ENCODE data around the gene NFX1.

GRCh38 chr9:33350310-33350709 is 60.0 kb downstream of the NFX1 start:
- no peak for TF ChIP-seq CTCF (IDR thresholded peaks at IDR 0.05; ENCODE audit: insufficient read depth, low read length)
- no peak for TF ChIP-seq REST (IDR thresholded peaks at IDR 0.05; ENCODE audit: insufficient replicate concordance, low read depth)
- no peak for TF ChIP-seq GABPA (IDR thresholded peaks at IDR 0.05; ENCODE audit: low read depth)
- TF ChIP-seq POLR2AphosphoS5 (IDR thresholded peaks at IDR 0.05; ENCODE audit: low read depth) = no peak
- TF ChIP-seq SPI1 (IDR thresholded peaks at IDR 0.05; ENCODE audit: borderline replicate concordance, low read depth) = no peak

Data from HL-60 (cell line).